Measurements from ENCODE around the gene ZFAND2A.

GRCh38 chr7:1201916-1202315, 41.9 kb upstream of the ZFAND2A start:
- TF ChIP-seq CTCF (conservative IDR thresholded peaks at IDR 0.05; ENCODE audit: low read depth, low read length): no peak
- no peak for TF ChIP-seq EZH2phosphoT487 (IDR thresholded peaks at IDR 0.05; ENCODE audit: borderline replicate concordance, low read length)
- TF ChIP-seq EZH2 (IDR thresholded peaks at IDR 0.05; ENCODE audit: low read length, unreplicated experiment): no peak
